Omental fat pad (tissue), 4 donors: ENCODE measurements around the gene CIBAR2. TPM values are rescaled to one million over a fixed set of nuclear protein-coding genes. Genes with fewer than 3 reads are reported as not detected.
A peak's percentile ranks its signal among the peaks of the same experiment; 100 is the strongest.

Source experiments
- ATAC-seq: fragments of 150-250 bp; one replicate; pipeline ENCODE4 v1.9.1; 2016; ENCODE audit warnings: mild to moderate bottlenecking, moderate library complexity; ENCODE audit not compliant: low FRiP score
- DNase-seq: peaks from one replicate; pipeline ENCODE4 v3.0.0-alpha.2; 2019; ENCODE audit warnings: low spot score
- CTCF ChIP-seq, 3 donors: fragments of 450-650 bp; IDR thresholded peaks; one replicate each; pipeline ENCODE4 v1.5.1; 2016 to 2017; ENCODE audit warnings: antibody characterized with exemption in 3 of 3, mild to moderate bottlenecking in 3 of 3, moderate library complexity in 2 of 3
- total RNA-seq, 4 donors: library from RNA; depleted of rRNA; stranded (reverse); fragments of >200 nt; gene quantifications; one replicate each; pipeline ENCODE4 v1.1.0, GENCODE V29; 2016

The CIBAR2 gene
- total RNA-seq, 4 donors from 2014 or later: not detected

GRCh38 chr16:85089525-85089924, 22.7 kb downstream of the CIBAR2 start:
- no peak for TF ChIP-seq CTCF (IDR thresholded peaks at IDR 0.05)
- DNase-seq (no peak), ATAC-seq (no peak)

- no peak for DNase-seq
- no peak for TF ChIP-seq CTCF (IDR thresholded peaks at IDR 0.05)
- ATAC-seq: no peak
Observed at GRCh38 chr16:85088570-85089199, 23.6 kb downstream of the CIBAR2 start.

GRCh38 chr16:85087899-85088569, 24.2 kb downstream of the CIBAR2 start:
- no peak for TF ChIP-seq CTCF (IDR thresholded peaks at IDR 0.05)
- ATAC-seq: no peak
- no peak for DNase-seq

- ATAC-seq: peak; percentile 65
- peak in 1 of 3 donors; percentile 31 for TF ChIP-seq CTCF (IDR thresholded peaks at IDR 0.05)
- peak; percentile 74 for DNase-seq
Observed at GRCh38 chr16:85086347-85087291, 25.7 kb downstream of the CIBAR2 start.

- no peak for DNase-seq
- ATAC-seq: no peak
- TF ChIP-seq CTCF (IDR thresholded peaks at IDR 0.05): no peak
Observed at GRCh38 chr16:85085721-85086120, 26.6 kb downstream of the CIBAR2 start.

GRCh38 chr16:85084841-85085510, 27.3 kb downstream of the CIBAR2 start:
- DNase-seq: no peak
- no peak for TF ChIP-seq CTCF (IDR thresholded peaks at IDR 0.05)
- ATAC-seq: no peak
